Thyroid gland (tissue), 4 donors: Measurements from ENCODE around the gene CEBPB.

Experiments
- POLR2A ChIP-seq, 2 donors: fragments of 450-650 bp; IDR thresholded peaks; one replicate each; pipeline ENCODE4 v1.6.1; 2017; ENCODE audit warnings: antibody characterized with exemption in 2 of 2, mild to moderate bottlenecking in 2 of 2, moderate library complexity in 1 of 2
- TF ChIP-seq, protein P1 (sequence below), 6 experiments: fragments of 200-600 bp in 3 of 6; fragments of 450-650 bp in 3 of 6; sonication (generic) in 3 of 6; IDR thresholded peaks; one replicate each; pipeline ENCODE4 v1.5.1; 2016 to 2019; ENCODE audit warnings: antibody characterized with exemption in 6 of 6, mild to moderate bottlenecking in 2 of 6, inconsistent platforms in 1 of 6, moderate library complexity in 1 of 6

DNA sequence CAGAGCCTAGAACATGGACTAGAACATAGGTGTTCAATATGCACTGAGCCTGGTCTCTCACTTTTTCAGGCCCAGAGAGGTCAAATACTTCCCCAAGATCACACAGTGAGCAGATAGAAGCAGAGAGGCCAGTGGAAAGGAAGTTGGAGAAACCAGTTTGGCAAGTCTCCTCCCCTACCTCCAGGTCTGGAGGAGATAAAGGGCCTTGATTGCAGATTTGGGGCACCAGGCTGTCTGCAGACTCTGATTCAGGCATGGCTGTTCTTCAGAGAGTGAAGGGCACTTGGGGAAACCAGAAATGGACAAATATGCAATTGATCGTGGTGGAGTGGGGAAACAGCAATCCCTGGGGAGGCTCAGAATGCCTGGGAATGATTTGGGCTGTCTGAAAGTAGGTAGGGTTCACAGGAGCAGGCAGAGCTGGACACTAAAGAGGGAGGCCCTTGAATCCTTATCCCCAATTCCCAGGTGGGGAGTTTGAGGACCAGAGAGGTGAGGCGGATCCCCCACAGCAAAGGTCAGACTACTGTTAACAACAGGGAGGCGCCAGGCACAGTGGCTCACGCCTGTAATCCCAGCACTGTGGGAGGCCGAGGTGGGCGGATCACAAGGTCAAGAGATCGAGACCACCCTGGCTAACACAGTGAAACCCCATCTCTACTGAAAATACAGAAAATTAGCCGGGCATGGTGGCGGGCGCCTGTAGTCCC lies 39.4 kb upstream of the CEBPB start:
- TF ChIP-seq, protein P1, sequence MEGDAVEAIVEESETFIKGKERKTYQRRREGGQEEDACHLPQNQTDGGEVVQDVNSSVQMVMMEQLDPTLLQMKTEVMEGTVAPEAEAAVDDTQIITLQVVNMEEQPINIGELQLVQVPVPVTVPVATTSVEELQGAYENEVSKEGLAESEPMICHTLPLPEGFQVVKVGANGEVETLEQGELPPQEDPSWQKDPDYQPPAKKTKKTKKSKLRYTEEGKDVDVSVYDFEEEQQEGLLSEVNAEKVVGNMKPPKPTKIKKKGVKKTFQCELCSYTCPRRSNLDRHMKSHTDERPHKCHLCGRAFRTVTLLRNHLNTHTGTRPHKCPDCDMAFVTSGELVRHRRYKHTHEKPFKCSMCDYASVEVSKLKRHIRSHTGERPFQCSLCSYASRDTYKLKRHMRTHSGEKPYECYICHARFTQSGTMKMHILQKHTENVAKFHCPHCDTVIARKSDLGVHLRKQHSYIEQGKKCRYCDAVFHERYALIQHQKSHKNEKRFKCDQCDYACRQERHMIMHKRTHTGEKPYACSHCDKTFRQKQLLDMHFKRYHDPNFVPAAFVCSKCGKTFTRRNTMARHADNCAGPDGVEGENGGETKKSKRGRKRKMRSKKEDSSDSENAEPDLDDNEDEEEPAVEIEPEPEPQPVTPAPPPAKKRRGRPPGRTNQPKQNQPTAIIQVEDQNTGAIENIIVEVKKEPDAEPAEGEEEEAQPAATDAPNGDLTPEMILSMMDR (IDR thresholded peaks at IDR 0.05) = no peak
- TF ChIP-seq POLR2A (IDR thresholded peaks at IDR 0.05) = peak in 1 of 2 donors; percentile 50
